B cell (primary cell): ENCODE measurements around the gene HNRNPK. TPM values are rescaled to one million over a fixed set of nuclear protein-coding genes. Genes with fewer than 3 reads are reported as not detected.
A peak's percentile ranks its signal among the peaks of the same experiment; 100 is the strongest.

Experiments
- ATAC-seq: fragments of 200-7000 bp; cut with Tn5 transposase; one replicate; pipeline ENCODE4 v1.10.0; 2021; ENCODE audit warnings: low read depth, mild to moderate bottlenecking, moderate number of reproducible peaks, moderate library complexity
- CTCF ChIA-PET: fragments of 350-600 bp; sonication (Branson Sonifier 250); formaldehyde crosslinking; loops from one replicate; lab custom pipeline; 2021; ENCODE audit warnings: antibody characterized with exemption, inconsistent platforms; lab: Charles Lee
- POLR2A ChIA-PET: fragments of 350-600 bp; sonication (Branson Sonifier 250); formaldehyde crosslinking; loops from one replicate; lab custom pipeline; 2021; ENCODE audit warnings: antibody characterized with exemption; lab: Charles Lee
- DNase-seq: peaks from one replicate; pipeline ENCODE4 v3.0.0; 2013
- H2AFZ ChIP-seq: 2 replicates; pipeline ENCODE4 v1.6.1; 2012; ENCODE audit warnings: mild to moderate bottlenecking, low read depth, low read length; ENCODE audit not compliant: insufficient read depth, poor library complexity, severe bottlenecking
- H3K27ac ChIP-seq, 2 donors: 1 replicate in 1 of 2; 2 replicates in 1 of 2; pipeline ENCODE4 v1.5.1; 2012 to 2013; ENCODE audit warnings: low read length in 2 of 2, mild to moderate bottlenecking in 2 of 2, moderate library complexity in 1 of 2
- H3K27me3 ChIP-seq, 4 experiments: fragments of 200-600 bp in 1 of 4; sonication (generic) in 1 of 4; replicated peaks in 1 of 4; 1 replicate in 2 of 4; 2 replicates in 2 of 4; pipeline versions ENCODE4 v1.6.1 to v1.7.0; 2013 to 2016; ENCODE audit warnings: low read length in 3 of 4, mild to moderate bottlenecking in 2 of 4, mixed read lengths in 1 of 4, moderate library complexity in 1 of 4; ENCODE audit not compliant: insufficient read depth in 4 of 4, control insufficient read depth in 3 of 4; ENCODE audit errors: control extremely low read depth in 1 of 4
- H3K36me3 ChIP-seq, 2 experiments: replicated peaks in 1 of 2; 1 replicate in 1 of 2; 2 replicates in 1 of 2; pipeline versions ENCODE4 v1.6.1 to v1.7.1; 2013; ENCODE audit warnings: low read length in 1 of 2; ENCODE audit not compliant: insufficient read depth in 2 of 2, control insufficient read depth in 1 of 2; ENCODE audit errors: control extremely low read depth in 1 of 2, extremely low read depth in 1 of 2
- H3K4me1 ChIP-seq, 2 donors: fragments of 200-600 bp in 1 of 2; sonication (generic) in 1 of 2; 1 replicate in 1 of 2; 2 replicates in 1 of 2; pipeline versions ENCODE4 v1.5.1 to v1.6.1; 2013 to 2017; ENCODE audit warnings: low read length in 2 of 2; ENCODE audit not compliant: control insufficient read depth in 2 of 2, insufficient read depth in 2 of 2
- H3K4me2 ChIP-seq: replicated peaks from 2 replicates; pipeline ENCODE3; 2012; ENCODE audit warnings: mild to moderate bottlenecking, low read depth, low read length; ENCODE audit not compliant: poor library complexity, severe bottlenecking
- H3K4me3 ChIP-seq, 5 experiments: fragments of 200-600 bp in 1 of 5; sonication (generic) in 1 of 5; 1 replicate in 3 of 5; 2 replicates in 2 of 5; pipeline versions ENCODE4 v1.5.1 to v1.7.0; 2011 to 2016; ENCODE audit warnings: low read length in 4 of 5, mild to moderate bottlenecking in 4 of 5, low read depth in 2 of 5, control low read depth in 1 of 5, moderate library complexity in 1 of 5; ENCODE audit not compliant: insufficient read depth in 1 of 5; ENCODE audit errors: control extremely low read depth in 1 of 5, extremely low read depth in 1 of 5
- H3K79me2 ChIP-seq: fragments of 200-600 bp; sonication (generic); one replicate; pipeline ENCODE4 v1.6.0; 2016; ENCODE audit warnings: low read length; ENCODE audit not compliant: control insufficient read depth, insufficient read depth
- H3K9ac ChIP-seq: fragments of 200-600 bp; sonication (generic); 2 replicates; pipeline ENCODE4 v1.6.1; 2017; ENCODE audit warnings: mild to moderate bottlenecking, low read length, moderate library complexity
- H3K9me3 ChIP-seq, 3 donors: one replicate each; pipeline versions ENCODE4 v1.6.1 to v1.7.1; 2013; ENCODE audit warnings: low read length in 2 of 3; ENCODE audit not compliant: control insufficient read depth in 2 of 3, insufficient read depth in 1 of 3; ENCODE audit errors: control extremely low read depth in 1 of 3
- H4K20me1 ChIP-seq: 2 replicates; pipeline ENCODE4 v1.6.0; 2012; ENCODE audit warnings: mild to moderate bottlenecking, low read length; ENCODE audit not compliant: insufficient read depth, control insufficient read depth, poor library complexity, severe bottlenecking
- H3K27ac Mint-ChIP-seq: one replicate; pipeline ENCODE4 v1.8.0; 2021; ENCODE audit warnings: mixed read lengths
- H3K27me3 Mint-ChIP-seq: one replicate; pipeline ENCODE4 v1.8.0; 2021; ENCODE audit warnings: mixed read lengths
- H3K4me1 Mint-ChIP-seq: one replicate; pipeline ENCODE4 v1.8.0; 2021; ENCODE audit warnings: mixed read lengths
- H3K4me3 Mint-ChIP-seq: one replicate; pipeline ENCODE4 v1.8.0; 2021; ENCODE audit warnings: mixed read lengths
- H3K9me3 Mint-ChIP-seq: one replicate; pipeline ENCODE4 v1.8.0; 2022; ENCODE audit warnings: mixed read lengths; ENCODE audit not compliant: insufficient read depth
- CTCF ChIP-seq: fragments of 200-600 bp; IDR thresholded peaks from one replicate; pipeline ENCODE4 v1.8.0; 2022; ENCODE audit warnings: antibody characterized with exemption, mild to moderate bottlenecking
- EZH2 ChIP-seq: IDR thresholded peaks from 2 replicates; pipeline ENCODE4 v1.6.1; 2012; ENCODE audit warnings: borderline replicate concordance, low read depth, mild to moderate bottlenecking, moderate library complexity, low read length; ENCODE audit not compliant: insufficient read depth, poor library complexity, severe bottlenecking
- WGBS: methylation state at CpG from one replicate; pipeline ENCODE4 v1.1.5; 2013; ENCODE audit warnings: missing lambda C conversion rate; ENCODE audit not compliant: insufficient coverage; 5-methylcytosine and 5-hydroxymethylcytosine counted together
- intact Hi-C: fragments of 100-400 bp; cut with micrococcal nuclease; formaldehyde crosslinking; loops from one replicate; pipeline ENCODE4 v1.10.0; 2022
- polyA plus RNA-seq: library from polyadenylated mRNA; depleted of rRNA; stranded (reverse); fragments of >200 nt; gene quantifications from 2 replicates; pipeline ENCODE4 v1.2.3, GENCODE V29; 2012
- total RNA-seq, 2 donors: library from RNA; stranded (reverse); fragments of 120-200 nt in 1 of 2; gene quantifications; 1 replicate in 1 of 2; 2 replicates in 1 of 2; pipeline versions ENCODE4 v1.2.3 to v1.2.4, GENCODE V29; 2013 to 2022

The HNRNPK gene
- total and polyA plus RNA-seq, 2 donors (not counting 1 experiment from before 2014, with no cell fraction given), result 210 to 524 TPM

GRCh38 chr9:83920469-83920926, 59.5 kb downstream of the HNRNPK start:
- DNase-seq (no peak), ATAC-seq (peak; percentile 21)
- Histone ChIP-seq H3K9me3 (peaks cover 0 to 4% (median 0%) of the 10 kb centered on the region in 3 donors), H3K4me2 (peak overlapping the region; percentile 78), H2AFZ (peak overlapping the region; percentile 65), H3K27ac (peak overlapping the region; percentile 84 to 99), H4K20me1 (no peaks in the 10 kb centered on the region), H3K79me2 (no peaks in the 10 kb centered on the region), H3K36me3 (no peaks in the 10 kb centered on the region), H3K4me1 (peaks cover 10 to 17% of the 10 kb centered on the region in 2 donors), H3K4me3 (peak overlapping the region; percentile 61 to 71 (median 67)), H3K9ac (peak overlapping the region; percentile 92), H3K27me3 (no peaks in the 10 kb centered on the region)
- H3K9me3 Mint-ChIP-seq, result no peaks in the 10 kb centered on the region
- ChIA-PET POLR2A (interaction anchor here (2.1 to 2.7 kb wide), 2 partner anchors 60 to 213 kb away, joined by 12 to 17 read pairs; partner anchors contain the start of genes HNRNPK, RMI1 and UBQLN1), CTCF (interaction anchor here (0.6 to 2.3 kb wide), 9 partner anchors 7 to 343 kb away, joined by 3 to 9 read pairs (median 4); partner anchors contain the start of genes HNRNPK and UBQLN1)
- peak overlapping the region; percentile 90 for H3K4me3 Mint-ChIP-seq
- TF ChIP-seq EZH2 (no peak), CTCF (no peak)
- intact Hi-C loops, result loop anchor here (2.0 kb wide), 3 partner anchors 102 to 1820 kb away; partner anchors contain the start of genes AGTPBP1 and IDNK
- no peaks in the 10 kb centered on the region for H3K27me3 Mint-ChIP-seq
- H3K4me1 Mint-ChIP-seq, result peaks cover 18% of the 10 kb centered on the region
- 1% methylated on average over 11 of the region's 16 CpGs for WGBS
- H3K27ac Mint-ChIP-seq, result peak overlapping the region; percentile 95

- Histone ChIP-seq H3K9ac (no peak overlapping the region), H3K4me3 (no peak overlapping the region), H3K36me3 (no peaks in the 10 kb centered on the region), H2AFZ (no peak overlapping the region), H3K79me2 (no peaks in the 10 kb centered on the region), H3K4me2 (no peak overlapping the region), H4K20me1 (no peaks in the 10 kb centered on the region), H3K27ac (no peak overlapping the region), H3K27me3 (no peaks in the 10 kb centered on the region), H3K4me1 (peaks cover 10 to 17% of the 10 kb centered on the region in 2 donors), H3K9me3 (peaks cover 0 to 4% (median 0%) of the 10 kb centered on the region in 3 donors)
- intact Hi-C loops, result no loop called here
- DNase-seq, result no peak
- TF ChIP-seq CTCF (no peak), EZH2 (no peak)
- WGBS, result no CpG with 5 or more reads among the region's 1 CpG
- Mint-ChIP-seq H3K9me3 (no peaks in the 10 kb centered on the region), H3K27ac (peak overlapping the region; percentile 34), H3K4me3 (no peak overlapping the region), H3K27me3 (no peaks in the 10 kb centered on the region), H3K4me1 (peaks cover 18% of the 10 kb centered on the region)
- ChIA-PET CTCF (interaction anchor here (1.9 kb wide), 1 partner anchor 299 kb away, joined by 6 read pairs; no protein-coding TSS in a partner anchor), POLR2A (interaction anchor here (0.7 kb wide), 1 partner anchor 1804 kb away, joined by 4 read pairs; no protein-coding TSS in a partner anchor)
- ATAC-seq, result no peak
Measured at GRCh38 chr9:83919111-83919510, 60.9 kb downstream of the HNRNPK start.
